ENCODE measurements around the gene SNUPN.

SNUPN gene

GRCh38 chr15:75659928-75660645 lies 34.6 kb upstream of the SNUPN start:
- no peaks in the 10 kb centered on the region for H3K27me3 ChIP-seq (ENCODE audit: insufficient read depth, poor library complexity, severe bottlenecking)
- TF ChIP-seq CTCF (IDR thresholded peaks at IDR 0.05; ENCODE audit: poor library complexity, severe bottlenecking) = no peak
- H3K4me3 ChIP-seq (ENCODE audit: severe bottlenecking) = no peak overlapping the region
- peak overlapping the region; percentile 97 for H3K27ac ChIP-seq (ENCODE audit: poor library complexity, severe bottlenecking)
- no peak for ATAC-seq (ENCODE audit: low read depth)
- DNase-seq (ENCODE audit: low spot score) = no peak
- H3K9me3 ChIP-seq (ENCODE audit: severe bottlenecking) = no peaks in the 10 kb centered on the region
- peaks cover 39% of the 10 kb centered on the region for H3K36me3 ChIP-seq (ENCODE audit: low read depth)
- H3K4me1 ChIP-seq (ENCODE audit: insufficient read depth, poor library complexity, severe bottlenecking) = peaks cover 30% of the 10 kb centered on the region

DNA sequence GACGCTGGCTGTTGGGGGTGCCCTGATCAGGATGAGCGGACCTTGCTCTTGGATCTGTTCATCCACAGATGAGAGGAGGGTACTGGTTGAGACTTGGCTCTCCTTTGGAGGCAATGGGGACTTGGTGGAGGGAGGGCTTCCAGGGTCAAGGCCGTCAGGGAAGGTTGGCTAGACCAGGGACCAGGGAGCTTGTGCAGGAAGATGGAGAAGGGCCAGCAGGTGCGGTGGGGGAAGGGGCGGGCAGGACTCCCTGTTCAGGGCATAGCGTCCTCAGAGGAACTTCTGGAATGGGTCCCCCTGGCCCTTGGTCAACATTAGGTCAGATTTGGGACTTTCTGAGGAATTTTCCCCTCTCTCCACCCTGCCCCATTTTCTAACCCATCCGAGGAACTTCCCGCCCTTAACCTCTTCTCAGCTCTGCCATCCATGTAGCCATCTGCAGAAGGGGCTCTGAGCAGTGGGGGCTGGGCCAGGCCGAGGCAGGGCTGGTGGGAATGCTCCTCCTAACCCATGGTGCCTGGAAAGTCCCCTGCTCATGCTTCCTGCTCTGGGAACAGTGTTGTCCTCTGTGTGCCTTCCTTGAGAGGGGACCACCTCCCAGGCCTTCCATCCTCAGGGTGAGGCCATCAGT lies 33.7 kb upstream of the SNUPN start:
- ATAC-seq (ENCODE audit: low read depth) = no peak
- Histone ChIP-seq H3K27ac (ENCODE audit: poor library complexity, severe bottlenecking) (peak overlapping the region; percentile 97), H3K9me3 (ENCODE audit: severe bottlenecking) (no peaks in the 10 kb centered on the region), H3K4me3 (ENCODE audit: severe bottlenecking) (no peak overlapping the region), H3K36me3 (ENCODE audit: low read depth) (peaks cover 47% of the 10 kb centered on the region), H3K27me3 (ENCODE audit: insufficient read depth, poor library complexity, severe bottlenecking) (no peaks in the 10 kb centered on the region), H3K4me1 (ENCODE audit: insufficient read depth, poor library complexity, severe bottlenecking) (peaks cover 27% of the 10 kb centered on the region)
- DNase-seq (ENCODE audit: low spot score) = peak; percentile 75
- no peak for TF ChIP-seq CTCF (IDR thresholded peaks at IDR 0.05; ENCODE audit: poor library complexity, severe bottlenecking)

DNA sequence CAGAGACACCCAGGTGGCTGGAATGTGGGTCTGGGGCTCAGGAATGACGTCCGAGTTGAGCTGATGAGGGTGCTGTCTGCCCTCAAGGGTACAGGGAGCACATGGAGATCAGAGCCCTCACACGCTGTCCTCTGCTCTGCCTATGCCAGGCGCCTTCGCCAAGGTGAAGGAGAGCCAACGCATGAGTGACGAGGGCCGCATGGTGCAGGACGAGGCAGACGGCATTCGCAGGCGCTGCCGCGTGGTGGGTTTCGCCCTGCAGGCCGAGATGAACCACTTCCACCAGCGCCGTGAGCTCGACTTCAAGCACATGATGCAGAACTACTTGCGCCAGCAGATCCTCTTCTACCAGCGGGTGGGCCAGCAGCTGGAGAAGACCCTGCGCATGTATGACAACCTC lies 31.3 kb upstream of the SNUPN start:
- Histone ChIP-seq H3K27ac (ENCODE audit: poor library complexity, severe bottlenecking) (no peak overlapping the region), H3K4me3 (ENCODE audit: severe bottlenecking) (no peak overlapping the region), H3K36me3 (ENCODE audit: low read depth) (peaks cover 65% of the 10 kb centered on the region), H3K9me3 (ENCODE audit: severe bottlenecking) (no peaks in the 10 kb centered on the region), H3K27me3 (ENCODE audit: insufficient read depth, poor library complexity, severe bottlenecking) (no peaks in the 10 kb centered on the region), H3K4me1 (ENCODE audit: insufficient read depth, poor library complexity, severe bottlenecking) (peaks cover 17% of the 10 kb centered on the region)
- no peak for DNase-seq (ENCODE audit: low spot score)
- no peak for ATAC-seq (ENCODE audit: low read depth)
- TF ChIP-seq CTCF (IDR thresholded peaks at IDR 0.05; ENCODE audit: poor library complexity, severe bottlenecking) = no peak

GRCh38 chr15:75656331-75656730 lies 30.8 kb upstream of the SNUPN start:
- peaks cover 17% of the 10 kb centered on the region for H3K4me1 ChIP-seq (ENCODE audit: insufficient read depth, poor library complexity, severe bottlenecking)
- DNase-seq (ENCODE audit: low spot score) (no peak), ATAC-seq (ENCODE audit: low read depth) (no peak)
- no peaks in the 10 kb centered on the region for H3K9me3 ChIP-seq (ENCODE audit: severe bottlenecking)
- H3K27me3 ChIP-seq (ENCODE audit: insufficient read depth, poor library complexity, severe bottlenecking) = no peaks in the 10 kb centered on the region
- no peak overlapping the region for H3K4me3 ChIP-seq (ENCODE audit: severe bottlenecking)
- peaks cover 67% of the 10 kb centered on the region for H3K36me3 ChIP-seq (ENCODE audit: low read depth)
- H3K27ac ChIP-seq (ENCODE audit: poor library complexity, severe bottlenecking) = no peak overlapping the region
- TF ChIP-seq CTCF (IDR thresholded peaks at IDR 0.05; ENCODE audit: poor library complexity, severe bottlenecking) = no peak

DNA sequence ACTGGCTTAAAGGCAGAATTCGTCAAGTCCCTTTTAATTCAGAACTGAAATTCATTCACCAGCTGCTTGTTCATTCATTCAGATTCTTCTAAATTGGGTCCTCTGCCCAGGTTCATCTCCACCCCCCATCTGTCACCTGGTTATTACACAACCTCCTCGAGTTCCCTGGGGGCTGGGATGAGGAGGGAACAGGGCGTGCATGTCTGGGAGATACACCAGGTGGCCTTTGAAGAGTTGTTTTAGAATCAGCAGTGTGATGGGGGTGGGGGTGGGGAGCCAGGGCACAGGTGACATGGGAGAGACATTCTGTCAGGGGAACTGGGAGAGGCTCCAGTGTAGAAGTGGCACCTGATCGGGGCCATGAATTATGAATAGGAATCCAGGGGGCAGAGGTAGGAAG lies 30.4 kb upstream of the SNUPN start:
- Histone ChIP-seq H3K27ac (ENCODE audit: poor library complexity, severe bottlenecking) (no peak overlapping the region), H3K4me3 (ENCODE audit: severe bottlenecking) (no peak overlapping the region), H3K4me1 (ENCODE audit: insufficient read depth, poor library complexity, severe bottlenecking) (peaks cover 19% of the 10 kb centered on the region), H3K36me3 (ENCODE audit: low read depth) (peaks cover 71% of the 10 kb centered on the region), H3K9me3 (ENCODE audit: severe bottlenecking) (no peaks in the 10 kb centered on the region), H3K27me3 (ENCODE audit: insufficient read depth, poor library complexity, severe bottlenecking) (no peaks in the 10 kb centered on the region)
- TF ChIP-seq CTCF (IDR thresholded peaks at IDR 0.05; ENCODE audit: poor library complexity, severe bottlenecking) = no peak
- DNase-seq (ENCODE audit: low spot score) (no peak), ATAC-seq (ENCODE audit: low read depth) (no peak)

Data from RWPE2 (cell line).